ENCODE results near the gene RBM41. TPM values are rescaled to one million over a fixed set of nuclear protein-coding genes. Genes with fewer than 3 reads are reported as not detected.
"Not testable (repeated sequence)": the region's sequence is repeated elsewhere in the genome, so short reads cannot be mapped to it uniquely, and the experiment has no call there.

RBM41 gene
- total RNA-seq: 16.9 and 40.7 TPM in 2 replicates
- polyA plus RNA-seq: 43.2 and 43.5 TPM in 2 replicates

DNA sequence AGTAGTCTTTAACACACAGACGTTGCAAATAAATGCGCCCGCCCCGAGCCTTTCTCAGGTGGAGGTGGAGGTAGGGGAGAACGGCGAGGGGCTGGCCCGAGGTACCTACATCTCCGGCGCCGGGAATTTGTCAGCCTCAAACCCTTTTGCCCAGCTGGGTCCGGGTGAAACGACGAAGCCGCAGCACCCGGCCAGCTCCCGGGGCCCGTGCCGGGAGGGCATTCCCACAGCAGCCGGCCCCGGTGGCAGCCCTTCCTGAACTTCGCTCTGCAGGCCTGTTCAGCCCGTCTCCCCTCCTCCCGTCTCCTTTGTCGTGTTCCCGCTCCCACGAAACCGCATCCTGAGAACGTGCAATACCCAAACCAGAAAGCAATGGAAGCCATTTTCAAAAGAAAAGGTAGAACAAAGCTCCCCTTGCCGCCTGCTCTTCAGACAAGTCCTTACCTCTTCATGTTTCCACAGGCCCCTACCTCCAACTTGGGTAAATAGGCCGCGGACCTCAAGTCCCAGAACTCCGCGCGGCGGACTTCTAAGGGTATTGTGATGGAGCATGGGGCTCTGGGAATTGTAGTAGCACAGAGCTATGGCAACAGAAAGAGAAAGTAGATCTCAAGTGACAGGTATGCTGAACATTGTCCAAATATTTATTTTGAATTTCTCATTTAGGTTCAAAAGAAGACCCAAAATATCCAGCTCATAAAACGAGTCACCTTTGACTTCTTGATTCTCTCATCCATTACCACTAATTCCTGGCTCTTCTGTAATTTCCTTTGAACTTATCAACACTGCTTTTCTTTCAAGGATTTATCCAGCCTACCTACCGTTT, at the start of gene RBM41:
Gene RBM41, minus strand, starts transcription at position 501 of the 826 bp plus-strand sequence. Its CDS starts 49 bp downstream, at position 452.
- H3K4me1 ChIP-seq (ENCODE audit: low read depth): peaks cover 14% of the 10 kb centered on the region
- H3K27me3 ChIP-seq: no peaks in the 10 kb centered on the region
- H3K9me3 ChIP-seq (ENCODE audit: low read depth): no peaks in the 10 kb centered on the region
- DNase-seq (ENCODE audit: low read depth in 1 of 2, low spot score in 1 of 2): peak; percentile 80 to 92
- H3K36me3 ChIP-seq: peaks cover 30% of the 10 kb centered on the region
- TF ChIP-seq, protein P1, sequence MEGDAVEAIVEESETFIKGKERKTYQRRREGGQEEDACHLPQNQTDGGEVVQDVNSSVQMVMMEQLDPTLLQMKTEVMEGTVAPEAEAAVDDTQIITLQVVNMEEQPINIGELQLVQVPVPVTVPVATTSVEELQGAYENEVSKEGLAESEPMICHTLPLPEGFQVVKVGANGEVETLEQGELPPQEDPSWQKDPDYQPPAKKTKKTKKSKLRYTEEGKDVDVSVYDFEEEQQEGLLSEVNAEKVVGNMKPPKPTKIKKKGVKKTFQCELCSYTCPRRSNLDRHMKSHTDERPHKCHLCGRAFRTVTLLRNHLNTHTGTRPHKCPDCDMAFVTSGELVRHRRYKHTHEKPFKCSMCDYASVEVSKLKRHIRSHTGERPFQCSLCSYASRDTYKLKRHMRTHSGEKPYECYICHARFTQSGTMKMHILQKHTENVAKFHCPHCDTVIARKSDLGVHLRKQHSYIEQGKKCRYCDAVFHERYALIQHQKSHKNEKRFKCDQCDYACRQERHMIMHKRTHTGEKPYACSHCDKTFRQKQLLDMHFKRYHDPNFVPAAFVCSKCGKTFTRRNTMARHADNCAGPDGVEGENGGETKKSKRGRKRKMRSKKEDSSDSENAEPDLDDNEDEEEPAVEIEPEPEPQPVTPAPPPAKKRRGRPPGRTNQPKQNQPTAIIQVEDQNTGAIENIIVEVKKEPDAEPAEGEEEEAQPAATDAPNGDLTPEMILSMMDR (IDR thresholded peaks at IDR 0.05; ENCODE audit: low read depth, low read length): no peak
- peak within 1 kb of the TSS; percentile 68 for H3K4me3 ChIP-seq
- peak within 1 kb of the TSS; percentile 93 for H3K27ac ChIP-seq

DNA sequence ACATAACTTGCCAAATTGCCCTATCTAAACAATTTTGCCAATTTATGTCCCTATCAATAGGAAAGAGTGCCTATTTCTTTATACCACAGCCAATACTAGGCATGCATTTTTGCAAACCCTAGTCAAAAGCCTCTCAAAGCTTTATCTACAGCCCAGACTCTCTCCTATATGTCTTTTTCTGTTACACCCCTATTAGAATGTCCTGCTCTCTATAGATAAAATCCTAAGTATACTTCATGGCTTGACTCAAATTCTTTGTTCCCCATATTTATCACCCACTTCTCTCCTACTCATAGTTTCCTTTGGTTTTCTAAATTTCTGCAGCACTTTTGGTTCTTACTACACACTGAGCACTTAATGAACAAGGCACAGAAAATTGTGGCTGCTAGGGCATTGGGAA, 49.6 kb upstream of the RBM41 start:
- Histone ChIP-seq H3K4me1 (ENCODE audit: low read depth) (no peaks in the 10 kb centered on the region), H3K9me3 (ENCODE audit: low read depth) (no peaks in the 10 kb centered on the region), H3K27ac (no peak overlapping the region), H3K27me3 (no peaks in the 10 kb centered on the region), H3K4me3 (no peak overlapping the region), H3K36me3 (no peaks in the 10 kb centered on the region)
- TF ChIP-seq, protein P1 (IDR thresholded peaks at IDR 0.05; ENCODE audit: low read depth, low read length): no peak
- no peak for DNase-seq (ENCODE audit: low read depth in 1 of 2, low spot score in 1 of 2)

DNA sequence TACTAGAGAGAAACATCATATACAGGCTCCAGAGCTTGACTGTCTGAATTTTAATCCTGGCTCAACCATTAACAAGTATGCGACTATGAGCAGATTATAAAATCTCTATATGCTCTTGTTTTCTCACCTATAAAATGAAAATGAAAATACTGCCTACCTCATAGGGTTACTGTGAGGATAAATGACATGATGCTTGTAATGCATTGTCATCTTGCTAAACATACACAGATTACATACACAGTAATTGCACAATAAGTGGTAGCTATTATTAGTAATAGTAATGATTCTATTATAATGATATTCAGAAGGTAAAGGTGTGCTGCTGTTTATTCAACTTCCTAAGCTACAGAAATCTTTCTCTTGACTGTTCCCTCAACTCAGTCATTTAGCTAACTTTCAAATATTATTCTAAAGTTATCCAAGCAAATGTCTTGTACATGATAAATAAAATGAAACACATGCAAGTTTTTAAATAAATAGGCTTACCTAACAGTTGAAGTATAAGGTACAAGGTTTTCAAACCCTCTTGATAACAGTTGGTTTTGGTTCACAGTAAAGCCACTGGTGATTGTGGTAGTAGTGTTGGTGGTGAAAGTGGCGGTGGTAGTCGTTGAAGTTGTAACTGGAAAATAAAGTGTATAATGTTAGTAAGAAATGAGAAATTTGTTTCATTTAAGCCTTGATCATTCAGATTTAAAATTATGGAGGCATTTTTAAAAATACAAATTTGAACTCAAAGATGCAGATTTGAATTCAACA, 48.7 kb upstream of the RBM41 start:
- H3K4me3 ChIP-seq: no peak overlapping the region
- no peaks in the 10 kb centered on the region for H3K9me3 ChIP-seq (ENCODE audit: low read depth)
- no peaks in the 10 kb centered on the region for H3K36me3 ChIP-seq
- no peak overlapping the region for H3K27ac ChIP-seq
- TF ChIP-seq, protein P1 (IDR thresholded peaks at IDR 0.05; ENCODE audit: low read depth, low read length): no peak
- H3K4me1 ChIP-seq (ENCODE audit: low read depth): no peaks in the 10 kb centered on the region
- H3K27me3 ChIP-seq: no peaks in the 10 kb centered on the region
- no peak for DNase-seq (ENCODE audit: low read depth in 1 of 2, low spot score in 1 of 2)

DNA sequence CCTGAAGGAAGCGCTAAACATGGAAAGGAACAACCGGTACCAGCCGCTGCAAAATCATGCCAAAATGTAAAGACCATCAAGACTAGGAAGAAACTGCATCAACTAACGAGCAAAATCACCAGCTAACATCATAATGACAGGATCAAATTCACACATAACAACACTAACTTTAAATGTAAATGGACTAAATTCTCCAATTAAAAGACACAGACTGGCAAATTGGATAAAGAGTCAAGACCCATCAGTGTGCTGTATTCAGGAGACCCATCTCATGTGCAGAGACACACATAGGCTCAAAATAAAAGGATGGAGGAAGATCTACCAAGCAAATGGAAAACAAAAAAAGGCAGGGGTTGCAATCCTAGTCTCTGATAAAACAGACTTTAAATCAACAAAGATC, 39.0 kb upstream of the RBM41 start:
- not testable (repeated sequence) for H3K27ac ChIP-seq; H3K27me3 ChIP-seq; H3K4me1 ChIP-seq (ENCODE audit: low read depth); H3K4me3 ChIP-seq; DNase-seq (ENCODE audit: low read depth in 1 of 2, low spot score in 1 of 2); H3K36me3 ChIP-seq; H3K9me3 ChIP-seq (ENCODE audit: low read depth)

DNA sequence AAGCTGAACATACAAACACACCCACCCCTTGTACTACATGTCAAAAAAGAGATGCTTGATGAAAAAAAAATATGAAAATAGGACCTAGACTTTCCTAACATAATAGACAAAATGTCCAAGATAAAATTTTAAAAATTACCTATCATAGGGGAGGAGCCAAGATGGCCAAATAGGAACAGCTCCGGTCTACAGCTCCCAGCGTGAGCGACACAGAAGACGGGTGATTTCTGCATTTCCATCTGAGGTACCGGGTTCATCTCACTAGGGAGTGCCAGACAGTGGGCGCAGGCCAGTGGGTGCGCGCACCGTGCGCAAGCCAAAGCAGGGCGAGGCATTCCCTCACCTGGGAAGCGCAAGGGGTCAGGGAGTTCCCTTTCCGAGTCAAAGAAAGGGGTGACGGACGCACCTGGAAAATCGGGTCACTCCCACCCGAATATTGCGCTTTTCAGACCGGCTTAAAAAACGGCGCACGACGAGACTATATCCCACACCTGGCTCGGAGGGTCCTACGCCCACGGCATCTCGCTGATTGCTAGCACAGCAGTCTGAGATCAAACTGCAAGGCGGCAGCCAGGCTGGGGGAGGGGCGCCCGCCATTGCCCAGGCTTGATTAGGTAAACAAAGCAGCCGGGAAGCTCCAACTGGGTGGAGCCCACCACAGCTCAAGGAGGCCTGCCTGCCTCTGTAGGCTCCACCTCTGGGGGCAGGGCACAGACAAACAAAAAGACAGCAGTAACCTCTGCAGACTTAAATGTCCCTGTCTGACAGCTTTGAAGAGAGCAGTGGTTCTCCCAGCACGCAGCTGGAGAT, 37.2 kb upstream of the RBM41 start:
- H3K27me3 ChIP-seq; H3K36me3 ChIP-seq; H3K4me1 ChIP-seq (ENCODE audit: low read depth); DNase-seq (ENCODE audit: low read depth in 1 of 2, low spot score in 1 of 2); H3K9me3 ChIP-seq (ENCODE audit: low read depth); H3K27ac ChIP-seq: not testable (repeated sequence)
- peak overlapping the region; percentile 41 for H3K4me3 ChIP-seq

DNA sequence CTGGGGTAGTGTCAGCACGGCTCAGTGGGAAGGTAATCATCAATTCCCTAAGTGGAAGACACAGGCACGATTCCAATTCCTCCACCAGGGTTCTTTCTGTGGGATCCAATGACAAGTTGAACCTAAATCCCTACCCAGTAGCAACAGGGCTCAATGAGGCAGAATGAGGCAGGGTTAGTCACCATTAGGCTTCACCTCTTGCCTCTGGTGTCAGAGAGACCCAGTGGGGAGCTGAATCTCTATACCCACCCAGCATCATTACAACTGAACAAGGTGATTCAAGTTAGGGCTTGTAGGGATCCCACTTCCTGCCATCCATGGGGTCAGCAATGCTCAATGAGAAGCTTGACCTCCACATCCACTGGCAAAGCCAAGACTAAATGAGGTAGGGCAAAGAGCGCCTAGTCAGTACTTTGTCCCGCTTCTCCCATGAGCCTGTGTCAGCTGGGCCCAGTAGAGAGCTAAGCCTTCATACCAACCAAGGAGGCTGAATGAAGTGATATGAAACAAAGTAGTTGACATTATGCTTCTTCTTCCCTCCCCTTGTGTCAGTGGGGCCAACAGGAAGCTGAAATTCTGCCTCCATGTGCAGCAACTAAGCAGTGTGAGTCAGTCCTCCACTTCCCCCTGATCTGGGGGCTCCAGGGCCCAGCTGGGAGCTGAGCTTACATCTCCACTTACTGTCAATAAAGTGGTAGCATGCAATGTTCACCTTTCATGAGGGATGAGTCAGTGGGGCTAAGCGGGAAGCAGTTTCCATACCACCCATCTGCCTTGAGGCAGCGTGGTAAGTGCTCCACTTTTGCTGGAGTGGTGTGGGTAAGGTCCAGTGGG, 36.4 kb upstream of the RBM41 start:
- Histone ChIP-seq H3K36me3 (no peaks in the 10 kb centered on the region), H3K4me3 (no peak overlapping the region), H3K4me1 (ENCODE audit: low read depth) (no peaks in the 10 kb centered on the region), H3K27ac (no peak overlapping the region), H3K27me3 (no peaks in the 10 kb centered on the region), H3K9me3 (ENCODE audit: low read depth) (no peaks in the 10 kb centered on the region)
- TF ChIP-seq, protein P1 (IDR thresholded peaks at IDR 0.05; ENCODE audit: low read depth, low read length): no peak
- no peak for DNase-seq (ENCODE audit: low read depth in 1 of 2, low spot score in 1 of 2)
